H1 (cell line): Measurements from ENCODE around the gene LEFTY1. TPM values are rescaled to one million over a fixed set of nuclear protein-coding genes. Genes with fewer than 3 reads are reported as not detected.

ENCODE experiments used
- CTCF ChIA-PET: fragments of 300-600 bp; sonication (Branson Sonifier 250); formaldehyde crosslinking; loops from one replicate; lab custom pipeline; 2021; ENCODE audit not compliant: partially characterized antibody; lab: Charles Lee
- POLR2A ChIA-PET: fragments of 300-600 bp; sonication (Branson Sonifier 250); formaldehyde crosslinking; loops from one replicate; lab custom pipeline; 2021; ENCODE audit warnings: inconsistent platforms; ENCODE audit not compliant: partially characterized antibody; lab: Charles Lee
- DNase-seq, 2 experiments: peaks; one replicate each; pipeline versions ENCODE4 v3.0.0 to v3.0.0-alpha.2; 2010 to 2022; ENCODE audit warnings: low spot score in 2 of 2, low read depth in 1 of 2, mixed read lengths in 1 of 2
- FAIRE-seq: peaks from 2 replicates; lab custom pipeline; 2011; peaks lifted over from hg19 to GRCh38; lab: Jason Lieb, UNC
- H2AFZ ChIP-seq: 2 replicates; pipeline ENCODE4 v1.8.1; 2012; ENCODE audit warnings: low read length, inconsistent platforms
- H2AK5ac ChIP-seq: 2 replicates; pipeline ENCODE4 v1.6.1; 2013; ENCODE audit warnings: low read depth, low read length
- H2BK120ac ChIP-seq: replicated peaks from 2 replicates; pipeline ENCODE3; 2013; ENCODE audit warnings: low read depth, low read length, inconsistent platforms
- H2BK12ac ChIP-seq: 2 replicates; pipeline ENCODE4 v1.6.1; 2013; ENCODE audit warnings: low read depth, low read length
- H2BK15ac ChIP-seq: 2 replicates; pipeline ENCODE4 v1.6.1; 2013; ENCODE audit warnings: low read length
- H2BK20ac ChIP-seq: 2 replicates; pipeline ENCODE4 v1.6.1; 2013; ENCODE audit warnings: low read length
- H2BK5ac ChIP-seq: 2 replicates; pipeline ENCODE4 v1.6.1; 2013; ENCODE audit warnings: low read depth, low read length
- H3K14ac ChIP-seq: 2 replicates; pipeline ENCODE4 v1.6.1; 2013; ENCODE audit warnings: inconsistent platforms; ENCODE audit not compliant: insufficient read length
- H3K18ac ChIP-seq: 2 replicates; pipeline ENCODE4 v1.6.1; 2013; ENCODE audit warnings: low read length; ENCODE audit errors: extremely low read depth
- H3K23ac ChIP-seq: 2 replicates; pipeline ENCODE4 v1.6.1; 2013; ENCODE audit warnings: inconsistent platforms; ENCODE audit not compliant: insufficient read length
- H3K23me2 ChIP-seq: 2 replicates; pipeline ENCODE4 v1.6.1; 2013; ENCODE audit warnings: low read depth, low read length
- H3K27ac ChIP-seq: 2 replicates; pipeline ENCODE4 v1.6.1; 2011; ENCODE audit warnings: low read depth, low read length, inconsistent platforms
- H3K27me3 ChIP-seq, 4 experiments: replicated peaks in 1 of 4; 1 replicate in 1 of 4; 2 replicates in 3 of 4; pipeline versions ENCODE4 v1.6.1 to v1.8.1; 2011 to 2013; ENCODE audit warnings: low read length in 3 of 4, mild to moderate bottlenecking in 3 of 4, inconsistent platforms in 2 of 4, mixed read lengths in 2 of 4, moderate library complexity in 1 of 4; ENCODE audit not compliant: control insufficient read depth in 3 of 4, insufficient read depth in 3 of 4; ENCODE audit errors: extremely low read depth in 1 of 4
- H3K36me3 ChIP-seq, 4 experiments: 2 replicates each; pipeline versions ENCODE4 v1.6.1 to v1.8.1; 2011 to 2013; ENCODE audit warnings: mild to moderate bottlenecking in 4 of 4, low read length in 3 of 4, moderate library complexity in 2 of 4, control low read depth in 1 of 4, inconsistent platforms in 1 of 4; ENCODE audit not compliant: insufficient read depth in 4 of 4, control insufficient read depth in 2 of 4
- H3K4ac ChIP-seq: replicated peaks from 2 replicates; pipeline ENCODE3; 2013; ENCODE audit warnings: low read length, low read depth, mixed read lengths, inconsistent platforms; ENCODE audit not compliant: insufficient read length
- H3K4me1 ChIP-seq, 4 experiments: replicated peaks in 1 of 4; 1 replicate in 1 of 4; 2 replicates in 3 of 4; pipeline versions ENCODE4 v1.6.1 to v1.8.1; 2011 to 2013; ENCODE audit warnings: low read length in 3 of 4, inconsistent platforms in 2 of 4, mixed read lengths in 1 of 4; ENCODE audit not compliant: insufficient read depth in 4 of 4, control insufficient read depth in 3 of 4
- H3K4me2 ChIP-seq, 2 experiments: 2 replicates each; pipeline versions ENCODE4 v1.6.1 to v1.8.1; 2011 to 2013; ENCODE audit warnings: low read depth in 2 of 2, low read length in 2 of 2, control low read depth in 1 of 2, inconsistent platforms in 1 of 2, mild to moderate bottlenecking in 1 of 2; ENCODE audit not compliant: insufficient read depth in 1 of 2
- H3K4me3 ChIP-seq, 4 experiments: fragments of 200-600, 300-600 bp in 1 of 4; sonication (generic), shearing (Covaris generic), sonication (Bioruptor Twin) in 1 of 4; 2 replicates each; pipeline versions ENCODE4 v1.5.1 to v1.8.1; 2011 to 2016; ENCODE audit warnings: low read length in 4 of 4, low read depth in 3 of 4, control low read depth in 2 of 4, inconsistent platforms in 2 of 4, mild to moderate bottlenecking in 2 of 4, mixed read lengths in 1 of 4, moderate library complexity in 1 of 4; ENCODE audit not compliant: insufficient read depth in 2 of 4; ENCODE audit errors: extremely low read depth in 1 of 4
- H3K56ac ChIP-seq: replicated peaks from 2 replicates; pipeline ENCODE3; 2013; ENCODE audit warnings: low read depth, mild to moderate bottlenecking, mixed read lengths, low read length, inconsistent platforms; ENCODE audit not compliant: insufficient read length
- H3K79me1 ChIP-seq: 2 replicates; pipeline ENCODE4 v1.6.1; 2013; ENCODE audit warnings: low read depth, low read length, control low read depth
- H3K79me2 ChIP-seq, 2 experiments: 2 replicates each; pipeline versions ENCODE4 v1.6.1 to v1.8.1; 2012 to 2013; ENCODE audit warnings: low read length in 2 of 2, mild to moderate bottlenecking in 2 of 2, inconsistent platforms in 1 of 2; ENCODE audit not compliant: insufficient read depth in 2 of 2, control insufficient read depth in 1 of 2
- H3K9ac ChIP-seq, 4 experiments: replicated peaks in 1 of 4; 1 replicate in 1 of 4; 2 replicates in 3 of 4; pipeline versions ENCODE4 v1.6.1 to v1.8.1; 2011 to 2013; ENCODE audit warnings: low read depth in 3 of 4, low read length in 3 of 4, control low read depth in 2 of 4, mild to moderate bottlenecking in 2 of 4, moderate library complexity in 2 of 4, inconsistent platforms in 1 of 4; ENCODE audit errors: extremely low read depth in 1 of 4
- H3K9me3 ChIP-seq, 2 experiments: 2 replicates each; pipeline versions ENCODE4 v1.6.1 to v1.8.1; 2012 to 2013; ENCODE audit warnings: mild to moderate bottlenecking in 2 of 2, moderate library complexity in 2 of 2, control low read depth in 1 of 2, inconsistent platforms in 1 of 2, low read depth in 1 of 2, low read length in 1 of 2, mixed read lengths in 1 of 2; ENCODE audit not compliant: insufficient read depth in 2 of 2
- H4K20me1 ChIP-seq, 2 experiments: replicated peaks in 1 of 2; 2 replicates each; pipeline versions ENCODE3 to v1.8.1; 2011 to 2013; ENCODE audit warnings: inconsistent platforms in 2 of 2, low read length in 2 of 2, mild to moderate bottlenecking in 1 of 2; ENCODE audit not compliant: insufficient read depth in 2 of 2, control insufficient read depth in 1 of 2
- H4K5ac ChIP-seq: 2 replicates; pipeline ENCODE4 v1.6.1; 2013; ENCODE audit warnings: low read length, low read depth, mixed read lengths, inconsistent platforms; ENCODE audit not compliant: insufficient read length
- H4K8ac ChIP-seq: 2 replicates; pipeline ENCODE4 v1.8.0; 2013; ENCODE audit warnings: mild to moderate bottlenecking, moderate library complexity, low read length, inconsistent platforms; ENCODE audit not compliant: insufficient read depth; ENCODE audit errors: extremely low read depth
- H4K91ac ChIP-seq: replicated peaks from 2 replicates; pipeline ENCODE3; 2013; ENCODE audit warnings: low read length, mixed read lengths, inconsistent platforms; ENCODE audit not compliant: insufficient read length
- BACH1 ChIP-seq: IDR thresholded peaks from 2 replicates; pipeline ENCODE4 v1.6.1; 2012; ENCODE audit warnings: low read length, improper control_type of control experiment
- CHD2 ChIP-seq: IDR thresholded peaks from 2 replicates; pipeline ENCODE4 v1.6.1; 2012; ENCODE audit warnings: low read length, improper control_type of control experiment
- EP300 ChIP-seq, 2 experiments: IDR thresholded peaks; 1 replicate in 1 of 2; 2 replicates in 1 of 2; pipeline ENCODE4 v1.6.1; 2011 to 2012; ENCODE audit warnings: low read depth in 2 of 2, low read length in 2 of 2, mild to moderate bottlenecking in 2 of 2, borderline replicate concordance in 1 of 2, inconsistent platforms in 1 of 2, moderate library complexity in 1 of 2
- FOSL1 ChIP-seq: IDR thresholded peaks from 2 replicates; pipeline ENCODE4 v1.6.1; 2011; ENCODE audit warnings: mild to moderate bottlenecking, low read depth, low read length, moderate library complexity; ENCODE audit not compliant: insufficient read depth
- KDM1A ChIP-seq: fragments of 200-600, 300-600 bp; sonication (generic); IDR thresholded peaks from 2 replicates; pipeline ENCODE4 v1.7.1; 2016; ENCODE audit warnings: mild to moderate bottlenecking, low read length, borderline replicate concordance
- NANOG ChIP-seq: IDR thresholded peaks from 2 replicates; pipeline ENCODE4 v1.6.1; 2011; ENCODE audit warnings: low read length, low read depth, mild to moderate bottlenecking, inconsistent platforms; ENCODE audit not compliant: insufficient read depth, poor library complexity, severe bottlenecking
- SP2 ChIP-seq: IDR thresholded peaks from 2 replicates; pipeline ENCODE4 v1.6.1; 2012; ENCODE audit warnings: mild to moderate bottlenecking, low read length, inconsistent platforms
- TAF7 ChIP-seq: optimal IDR thresholded peaks from 2 replicates; pipeline ENCODE3; 2011; ENCODE audit warnings: low read depth, mild to moderate bottlenecking, inconsistent platforms, low read length, moderate library complexity, borderline replicate concordance
- WGBS, 2 experiments: shearing (Covaris generic) in 1 of 2; methylation state at CpG; one replicate each; pipeline versions ENCODE4 v1.1.6 to v1.1.7; 2013 to 2015; ENCODE audit warnings: low lambda C conversion rate in 2 of 2, mixed read lengths in 2 of 2, inconsistent platforms in 1 of 2, low coverage in 1 of 2, missing lambda C conversion rate in 1 of 2; ENCODE audit not compliant: insufficient replicate concordance in 2 of 2, insufficient coverage in 1 of 2, insufficient read length in 1 of 2; ENCODE audit errors: extremely low coverage in 1 of 2, missing lambda C conversion rate in 1 of 2; 5-methylcytosine and 5-hydroxymethylcytosine counted together
- polyA plus RNA-seq, 7 experiments: library from polyadenylated mRNA; depleted of rRNA in 3 of 7; stranded (reverse) in 5 of 7; unstranded in 2 of 7; fragments of >200 nt in 5 of 7; fragments of 200-250 nt in 2 of 7; gene quantifications; 1 replicate in 5 of 7; 2 replicates in 1 of 7; 4 replicates in 1 of 7; pipeline versions ENCODE4 v1.2.1 to v1.2.3, GENCODE V29; 2011 to 2013; ENCODE audit warnings: missing spikeins in 2 of 7, mixed read lengths in 2 of 7
- total RNA-seq: library from RNA; stranded (reverse); fragmentation: NEBNext Ultra II Directional; extraction: Animal tissue kit (Norgen Biotek cat#: 25700); gene quantifications from 2 replicates; pipeline ENCODE4 v1.2.1, GENCODE V29; 2021

The LEFTY1 gene
- total and polyA plus RNA-seq, 2 of the 8 experiments (the other 6 are each of a cell fraction or from before 2014, with no cell fraction given): 4.5 to 11.7 TPM

DNA sequence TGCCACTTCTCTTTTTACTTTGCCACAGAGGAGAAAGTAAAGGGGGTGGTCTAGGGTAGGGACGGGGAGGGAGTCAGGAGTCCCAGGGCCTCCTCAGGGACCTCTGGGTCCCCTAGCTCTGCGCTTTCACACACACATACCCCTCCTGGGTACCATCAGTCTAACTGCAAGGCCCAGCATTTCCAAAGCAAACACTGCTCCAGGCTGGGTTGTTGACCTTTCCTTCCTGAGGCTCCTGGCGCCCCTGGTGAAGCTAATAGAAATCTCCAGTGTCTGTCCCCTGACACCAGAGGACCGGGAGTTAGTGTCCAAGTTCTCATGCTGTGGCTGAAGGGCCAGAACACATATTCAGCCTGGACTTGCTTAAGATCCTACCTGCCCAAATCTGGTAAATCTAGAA is 10.7 kb downstream of the LEFTY1 start:
- no peak overlapping the region for H2AFZ ChIP-seq
- no peak for FAIRE-seq
- TF ChIP-seq NANOG (no peak), TAF7 (no peak), KDM1A (no peak), FOSL1 (no peak), BACH1 (no peak), CHD2 (no peak), EP300 (IDR thresholded peaks at IDR 0.05; ENCODE audit: borderline replicate concordance in 1 of 2, low read depth in 2 of 2, low read length in 2 of 2) (no peak), SP2 (no peak)

More for the DNA sequence above, 10.7 kb downstream of the LEFTY1 start:
- peaks cover 0 to 5% (median 0%) of the 10 kb centered on the region in 4 experiments; a peak in 3 of 8 replicates for H3K36me3 ChIP-seq
- peaks cover 9 to 20% (median 16%) of the 10 kb centered on the region in 4 experiments for H3K4me1 ChIP-seq
- CTCF ChIA-PET: interaction anchor here (0.7 to 21.3 kb wide), 32 partner anchors 9 to 404 kb away, joined by 3 to 406 read pairs (median 4); partner anchors contain the start of genes LEFTY1, LEFTY2 and PYCR2
- H3K14ac ChIP-seq: no peak overlapping the region
- no peak overlapping the region for H2BK20ac ChIP-seq
- H3K79me2 ChIP-seq: peaks cover 0 to 13% of the 10 kb centered on the region in 2 experiments; a peak in 2 of 4 replicates
- peaks cover 24% of the 10 kb centered on the region for H3K79me1 ChIP-seq
- no peak overlapping the region for H2BK120ac ChIP-seq
- no peak overlapping the region for H3K27ac ChIP-seq
- H3K9me3 ChIP-seq: no peaks in the 10 kb centered on the region
- H2AK5ac ChIP-seq: no peak overlapping the region
- H2BK15ac ChIP-seq: no peak overlapping the region
- H4K20me1 ChIP-seq: peaks cover 2 to 13% of the 10 kb centered on the region in 2 experiments
- H3K27me3 ChIP-seq: peaks cover 0 to 9% (median 3%) of the 10 kb centered on the region in 4 experiments; a peak in 4 of 7 replicates
- H3K9ac ChIP-seq: no peak overlapping the region
- H3K23me2 ChIP-seq: peaks cover 9% of the 10 kb centered on the region; the same call in 1 of the 2 replicates
- 92% methylated on average over 4 of the region's 4 CpGs; no CpG with 5 or more reads in 1 of the 2 experiments for WGBS, 2 experiments
- no peak overlapping the region for H4K5ac ChIP-seq
- DNase-seq: no peak
- H4K8ac ChIP-seq: no peak overlapping the region
- H3K4me3 ChIP-seq: no peak overlapping the region
- POLR2A ChIA-PET: interaction anchor here (0.7 to 1.4 kb wide), 7 partner anchors 11 to 121 kb away, joined by 3 to 5 read pairs (median 3); partner anchors contain the start of genes LEFTY1, SDE2 and SRP9
- no peak overlapping the region for H3K4me2 ChIP-seq
- H3K56ac ChIP-seq: no peak overlapping the region
- H3K18ac ChIP-seq: no peak overlapping the region
- no peak overlapping the region for H4K91ac ChIP-seq
- no peak overlapping the region for H3K4ac ChIP-seq
- H3K23ac ChIP-seq: no peak overlapping the region
- H2BK12ac ChIP-seq: no peak overlapping the region
- H2BK5ac ChIP-seq: no peak overlapping the region
